ACC112 (cell line): Measurements from ENCODE around the gene ZFYVE26.
"Not testable (repeated sequence)": the region's sequence is repeated elsewhere in the genome, so short reads cannot be mapped to it uniquely, and the experiment has no call there.

Source experiments
- H2AFZ ChIP-seq: fragments of 200-600 bp; sonication (generic); one replicate; pipeline ENCODE4 v1.6.0; 2017; ENCODE audit warnings: antibody characterized with exemption, low read length; ENCODE audit not compliant: unreplicated experiment
- H3K27ac ChIP-seq: fragments of 200-600 bp; sonication (generic); 2 replicates; pipeline ENCODE4 v1.5.1; 2014; ENCODE audit warnings: low read depth, mild to moderate bottlenecking, antibody characterized with exemption, low read length, moderate library complexity
- H3K27me3 ChIP-seq: fragments of 200-600 bp; sonication (generic); 2 replicates; pipeline ENCODE4 v1.6.1; 2014; ENCODE audit warnings: mild to moderate bottlenecking, antibody characterized with exemption, low read length, moderate library complexity, mixed read lengths; ENCODE audit not compliant: insufficient read depth
- H3K36me3 ChIP-seq: fragments of 200-600 bp; sonication (generic); 2 replicates; pipeline ENCODE4 v1.6.1; 2016; ENCODE audit warnings: mild to moderate bottlenecking, antibody characterized with exemption, low read length, moderate library complexity, mixed read lengths; ENCODE audit not compliant: insufficient read depth
- H3K4me1 ChIP-seq: fragments of 200-600 bp; sonication (generic); one replicate; pipeline ENCODE4 v1.6.1; 2016; ENCODE audit warnings: low read length, mixed read lengths; ENCODE audit not compliant: insufficient read depth, unreplicated experiment, control insufficient read depth
- H3K4me3 ChIP-seq: fragments of 200-600 bp; sonication (generic); 2 replicates; pipeline ENCODE4 v1.5.1; 2014; ENCODE audit warnings: mild to moderate bottlenecking, low read depth, low read length
- H3K79me2 ChIP-seq: fragments of 200-600 bp; sonication (generic); one replicate; pipeline ENCODE4 v1.6.0; 2016; ENCODE audit warnings: low read length; ENCODE audit not compliant: control insufficient read depth, unreplicated experiment, insufficient read depth

ZFYVE26 gene

DNA sequence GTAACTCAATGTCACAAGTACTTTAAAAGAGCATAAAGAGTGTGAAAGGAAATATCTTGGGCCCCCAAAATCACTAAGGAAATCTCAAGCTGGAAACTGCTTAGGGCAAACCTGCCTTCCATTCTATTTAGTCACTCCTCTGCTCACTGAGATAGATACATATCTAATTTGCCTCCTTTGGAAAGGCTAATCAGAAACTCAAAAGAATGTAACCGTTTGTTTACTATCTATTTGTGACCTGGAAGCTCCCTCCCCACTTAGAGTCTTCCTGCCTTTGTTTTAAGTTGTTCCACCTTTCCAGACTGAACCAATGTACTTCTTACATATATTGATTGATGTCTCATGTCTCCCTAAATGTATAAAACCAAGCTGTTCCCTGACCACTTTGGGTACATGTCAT is 106.6 kb downstream of the ZFYVE26 start:
- H3K27ac ChIP-seq, H3K79me2 ChIP-seq, H3K27me3 ChIP-seq, H3K36me3 ChIP-seq, H3K4me3 ChIP-seq, H3K4me1 ChIP-seq, H2AFZ ChIP-seq: not testable (repeated sequence)

DNA sequence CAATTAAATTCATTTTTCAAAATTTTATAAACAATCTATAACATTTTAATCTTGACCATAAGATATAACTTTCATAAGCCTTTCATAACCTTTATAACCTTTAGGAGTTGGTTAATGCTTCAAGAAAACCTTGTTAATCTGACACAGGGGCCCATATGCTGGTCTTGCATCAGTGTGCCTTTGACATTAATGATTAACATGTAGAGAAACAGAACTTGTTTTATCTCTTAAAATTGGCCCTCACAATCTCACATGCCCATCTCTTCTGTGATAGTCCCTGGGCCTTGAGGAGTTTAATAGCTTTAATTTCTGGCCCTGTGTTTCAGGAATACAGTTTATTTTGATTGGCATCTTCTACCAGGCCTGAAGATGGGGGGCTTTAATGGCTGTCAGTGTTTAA is 107.0 kb downstream of the ZFYVE26 start:
- H3K27ac ChIP-seq, H3K27me3 ChIP-seq, H3K36me3 ChIP-seq, H2AFZ ChIP-seq, H3K4me1 ChIP-seq, H3K79me2 ChIP-seq, H3K4me3 ChIP-seq: not testable (repeated sequence)

DNA sequence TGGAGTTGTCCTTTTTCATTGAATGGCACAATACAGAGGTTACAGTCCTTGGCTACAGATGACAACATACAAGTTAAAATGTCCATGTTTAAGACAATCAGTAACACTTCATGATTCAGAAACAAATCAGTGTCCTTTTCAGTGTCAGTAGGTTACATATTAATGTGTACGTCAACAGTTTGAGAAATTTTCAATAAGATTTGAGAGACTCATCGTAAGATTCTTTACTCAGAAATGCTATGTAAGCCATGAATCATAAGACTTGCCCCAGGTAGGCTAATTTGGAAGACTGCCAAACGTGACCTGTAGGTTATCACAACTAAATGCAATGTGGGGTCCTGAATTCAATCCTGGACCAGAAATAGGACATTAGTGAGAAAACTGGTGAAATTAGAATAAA is 111.2 kb downstream of the ZFYVE26 start:
- H2AFZ ChIP-seq = no peak overlapping the region

DNA sequence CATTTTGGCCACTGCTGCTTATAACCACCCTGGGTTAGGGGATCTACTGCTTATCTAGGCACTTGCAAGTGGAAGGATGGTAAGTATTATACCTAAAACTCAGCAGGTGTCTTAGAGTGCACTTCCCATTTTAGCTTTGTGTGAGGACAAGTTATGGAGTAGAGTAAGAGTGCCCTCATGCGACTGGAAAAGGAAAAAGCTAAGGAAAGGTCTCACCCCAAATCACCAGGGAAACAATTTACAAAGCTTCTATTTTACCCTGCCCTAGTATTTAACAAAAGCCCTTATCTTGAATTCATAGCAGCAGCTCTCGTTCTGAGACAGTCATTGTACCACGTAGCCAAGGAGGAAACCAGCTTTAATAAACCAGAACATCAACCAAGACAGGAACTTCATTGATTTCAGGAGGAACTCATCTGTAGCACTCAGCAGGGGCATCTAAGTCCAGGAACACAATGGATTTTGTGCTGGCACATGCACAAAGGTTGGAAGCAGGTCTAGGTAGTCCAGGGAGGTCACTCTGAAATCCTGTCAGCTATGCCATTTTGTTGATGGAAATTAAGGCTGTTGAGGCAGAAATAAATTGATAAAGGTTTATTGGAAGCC is 111.8 kb downstream of the ZFYVE26 start:
- Histone ChIP-seq H3K4me3 (no peak overlapping the region), H3K4me1 (peaks cover 8% of the 10 kb centered on the region), H3K36me3 (0 out of 2 replicates have a peak, but pooled peaks cover 5% of the 10 kb centered on the region), H3K27ac (no peak overlapping the region), H3K79me2 (no peaks in the 10 kb centered on the region), H2AFZ (no peak overlapping the region), H3K27me3 (no peaks in the 10 kb centered on the region)

More for the DNA sequence above, 111.2 kb downstream of the ZFYVE26 start:
- H3K27me3 ChIP-seq = no peaks in the 10 kb centered on the region
- H3K27ac ChIP-seq = no peak overlapping the region
- H3K4me1 ChIP-seq = peaks cover 8% of the 10 kb centered on the region
- no peak overlapping the region for H3K4me3 ChIP-seq
- no peaks in the 10 kb centered on the region for H3K79me2 ChIP-seq
- H3K36me3 ChIP-seq = 0 out of 2 replicates have a peak, but pooled peaks cover 5% of the 10 kb centered on the region

DNA sequence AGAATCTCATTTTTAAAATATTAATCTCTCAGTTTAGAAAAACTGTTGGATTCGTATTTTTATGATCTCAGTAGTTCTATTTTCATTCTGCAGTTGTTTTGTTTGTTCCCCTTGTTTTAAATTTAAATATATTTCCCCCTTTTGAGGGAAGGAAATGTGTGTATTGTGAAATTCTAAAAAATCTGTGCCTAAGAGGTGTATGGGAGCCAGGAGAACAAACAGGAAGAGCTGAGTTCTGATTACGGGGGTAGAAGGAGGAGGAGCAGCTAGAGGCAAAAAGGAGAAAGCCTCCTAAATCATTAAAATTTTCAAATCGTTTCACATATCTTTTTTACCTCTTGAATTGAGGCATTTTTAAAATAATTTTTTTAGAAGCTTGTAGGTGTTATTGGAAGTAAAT is 112.4 kb downstream of the ZFYVE26 start:
- Histone ChIP-seq H3K79me2 (no peaks in the 10 kb centered on the region), H3K27me3 (no peaks in the 10 kb centered on the region), H3K4me1 (peaks cover 8% of the 10 kb centered on the region), H3K27ac (no peak overlapping the region), H3K4me3 (no peak overlapping the region), H3K36me3 (0 out of 2 replicates have a peak, but pooled peaks cover 5% of the 10 kb centered on the region), H2AFZ (no peak overlapping the region)

DNA sequence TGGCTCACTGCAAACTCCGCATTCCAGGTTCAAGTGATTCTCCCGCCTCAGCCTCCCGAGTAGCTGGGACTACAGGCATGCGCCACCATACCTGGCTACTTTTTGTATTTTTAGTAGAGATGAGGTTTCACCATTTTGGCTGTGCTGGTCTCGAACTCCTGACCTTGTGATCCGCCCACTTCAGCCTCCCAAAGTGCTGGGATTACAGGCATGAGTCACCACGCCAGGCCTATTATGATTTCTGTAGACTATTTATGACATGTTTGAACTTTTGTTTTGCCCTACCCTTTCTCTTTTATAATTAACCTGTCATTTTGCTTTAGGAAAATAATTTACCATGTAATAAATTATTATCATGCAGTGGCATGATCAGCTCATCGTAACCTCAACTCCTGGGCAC is 114.9 kb downstream of the ZFYVE26 start, which contains the start of gene RDH12:
RDH12 (plus strand) TSS at position 395 of the 400 bp plus-strand sequence. CDS start 20,757 bp downstream, outside the sequence.
- H2AFZ ChIP-seq = peak within 1 kb of the TSS; percentile 43
- H3K4me3 ChIP-seq, H3K79me2 ChIP-seq, H3K27me3 ChIP-seq, H3K36me3 ChIP-seq, H3K4me1 ChIP-seq: not testable (repeated sequence)
- peak within 1 kb of the TSS; percentile 44; the same call in 1 of the 2 replicates for H3K27ac ChIP-seq

DNA sequence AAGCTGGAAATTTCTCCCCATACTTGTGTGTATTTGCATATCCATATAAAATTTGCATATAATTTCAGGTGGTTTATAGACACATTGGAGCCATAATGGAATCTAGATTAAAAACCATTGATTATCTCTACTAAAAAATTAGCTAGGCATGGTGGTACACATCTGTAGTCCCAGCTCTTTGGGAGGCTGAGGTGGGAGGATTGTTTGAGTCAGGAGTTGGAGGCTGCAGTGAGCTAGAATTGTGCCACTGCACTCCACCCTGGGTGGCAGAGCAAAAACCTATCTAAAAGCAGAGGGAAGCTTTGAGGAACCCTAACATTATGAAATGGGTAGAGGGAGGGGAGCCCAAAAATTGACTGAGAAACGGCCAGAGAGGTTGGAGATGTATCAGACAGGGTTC is 118.2 kb downstream of the ZFYVE26 start:
- H3K79me2 ChIP-seq = peaks cover 22% of the 10 kb centered on the region
- H3K36me3 ChIP-seq = 0 out of 2 replicates have a peak, but pooled peaks cover under 1% of the 10 kb centered on the region
- no peaks in the 10 kb centered on the region for H3K27me3 ChIP-seq
- no peak overlapping the region for H3K27ac ChIP-seq
- peaks cover 18% of the 10 kb centered on the region for H3K4me1 ChIP-seq
- no peak overlapping the region for H3K4me3 ChIP-seq
- no peak overlapping the region for H2AFZ ChIP-seq

DNA sequence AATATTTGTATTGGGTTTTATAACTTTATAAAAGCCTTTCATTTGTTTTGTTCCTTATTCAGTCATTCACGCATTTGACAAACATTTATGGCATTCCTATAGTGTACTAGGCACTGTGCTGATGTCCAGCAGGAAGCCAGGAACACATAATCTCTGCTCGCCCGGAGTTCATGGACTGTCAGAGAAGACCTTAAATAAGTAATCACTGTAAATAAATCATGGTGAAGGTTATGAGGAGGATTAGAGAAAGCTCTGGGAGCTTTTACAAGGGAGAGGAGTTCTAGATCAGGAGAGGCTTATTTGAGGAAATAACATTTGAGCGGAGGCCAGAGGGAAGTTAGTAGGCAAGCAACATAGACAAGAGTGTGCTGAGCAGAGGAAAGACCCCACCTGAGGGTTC is 119.4 kb downstream of the ZFYVE26 start:
- Histone ChIP-seq H2AFZ (no peak overlapping the region), H3K4me1 (peaks cover 23% of the 10 kb centered on the region), H3K27me3 (no peaks in the 10 kb centered on the region), H3K79me2 (peaks cover 32% of the 10 kb centered on the region), H3K27ac (no peak overlapping the region), H3K4me3 (no peak overlapping the region), H3K36me3 (peaks cover 9% of the 10 kb centered on the region; the same call in 1 of the 2 replicates)
